H9 (cell line): ENCODE results near the gene YWHAH. TPM values are rescaled to one million over a fixed set of nuclear protein-coding genes. Genes with fewer than 3 reads are reported as not detected.

ENCODE experiments used
- DNase-seq: peaks from one replicate; pipeline ENCODE4 v3.0.0-alpha.2; 2017
- H2AFZ ChIP-seq: one replicate; pipeline ENCODE4 v1.6.1; 2013; ENCODE audit warnings: mild to moderate bottlenecking, low read length, control low read depth, moderate library complexity
- H2AK5ac ChIP-seq: 2 replicates; pipeline ENCODE4 v1.6.1; 2013; ENCODE audit warnings: low read length, control low read depth, mixed read lengths; ENCODE audit not compliant: insufficient read length
- H2BK120ac ChIP-seq: one replicate; pipeline ENCODE4 v1.6.1; 2013; ENCODE audit warnings: low read depth, mild to moderate bottlenecking, low read length, control low read depth, inconsistent platforms; ENCODE audit not compliant: poor library complexity, severe bottlenecking
- H2BK12ac ChIP-seq: 2 replicates; pipeline ENCODE4 v1.6.1; 2013; ENCODE audit warnings: low read length, control low read depth, mixed read lengths, low read depth; ENCODE audit not compliant: insufficient read length
- H2BK15ac ChIP-seq: 2 replicates; pipeline ENCODE4 v1.6.1; 2013; ENCODE audit warnings: low read depth, low read length, control low read depth
- H2BK20ac ChIP-seq: one replicate; pipeline ENCODE4 v1.6.1; 2013; ENCODE audit warnings: low read depth, mild to moderate bottlenecking, low read length, control low read depth, inconsistent platforms; ENCODE audit not compliant: poor library complexity, severe bottlenecking
- H2BK5ac ChIP-seq: 2 replicates; pipeline ENCODE4 v1.6.1; 2013; ENCODE audit warnings: low read length, control low read depth, mixed read lengths; ENCODE audit not compliant: insufficient read length
- H3K14ac ChIP-seq: 2 replicates; pipeline ENCODE4 v1.6.1; 2013; ENCODE audit warnings: low read length, control low read depth; ENCODE audit not compliant: insufficient read depth
- H3K18ac ChIP-seq: 2 replicates; pipeline ENCODE4 v1.6.1; 2013; ENCODE audit warnings: low read depth, mild to moderate bottlenecking, mixed read lengths, low read length, control low read depth; ENCODE audit not compliant: insufficient read length
- H3K23ac ChIP-seq: 2 replicates; pipeline ENCODE4 v1.6.1; 2013; ENCODE audit warnings: low read length, control low read depth, mixed read lengths, low read depth; ENCODE audit not compliant: insufficient read length
- H3K23me2 ChIP-seq: 2 replicates; pipeline ENCODE4 v1.6.1; 2013; ENCODE audit warnings: low read depth, mild to moderate bottlenecking, mixed read lengths, low read length, control low read depth; ENCODE audit not compliant: insufficient read length, poor library complexity, severe bottlenecking
- H3K27ac ChIP-seq: 2 replicates; pipeline ENCODE4 v1.5.1; 2013; ENCODE audit warnings: low read length, control low read depth, mixed read lengths, low read depth; ENCODE audit not compliant: insufficient read length
- H3K27me3 ChIP-seq: 2 replicates; pipeline ENCODE4 v1.6.1; 2013; ENCODE audit warnings: low read length, control low read depth, inconsistent platforms; ENCODE audit not compliant: insufficient read depth
- H3K4ac ChIP-seq: 2 replicates; pipeline ENCODE4 v1.6.1; 2013; ENCODE audit warnings: low read depth, mild to moderate bottlenecking, control low read depth, inconsistent platforms, low read length, moderate library complexity
- H3K4me1 ChIP-seq: 2 replicates; pipeline ENCODE4 v1.6.1; 2013; ENCODE audit warnings: low read length, control low read depth, inconsistent platforms; ENCODE audit not compliant: insufficient read depth
- H3K4me2 ChIP-seq: 2 replicates; pipeline ENCODE4 v1.6.1; 2013; ENCODE audit warnings: low read length, control low read depth, mixed read lengths; ENCODE audit not compliant: insufficient read length, insufficient read depth
- H3K56ac ChIP-seq: 2 replicates; pipeline ENCODE4 v1.6.1; 2013; ENCODE audit warnings: low read depth, mild to moderate bottlenecking, mixed read lengths, low read length, control low read depth; ENCODE audit not compliant: insufficient read length
- H3K79me1 ChIP-seq: 2 replicates; pipeline ENCODE4 v1.6.1; 2013; ENCODE audit warnings: low read depth, mild to moderate bottlenecking, moderate library complexity, low read length, control low read depth, inconsistent platforms; ENCODE audit not compliant: insufficient read depth, poor library complexity, severe bottlenecking
- H3K79me2 ChIP-seq: 2 replicates; pipeline ENCODE4 v1.6.1; 2013; ENCODE audit warnings: low read length, control low read depth, inconsistent platforms; ENCODE audit not compliant: insufficient read depth
- H3K9ac ChIP-seq: 2 replicates; pipeline ENCODE4 v1.6.1; 2013; ENCODE audit warnings: low read length, control low read depth, mixed read lengths; ENCODE audit not compliant: insufficient read length; ENCODE audit errors: extremely low read depth
- H3K9me3 ChIP-seq: one replicate; pipeline ENCODE4 v1.6.1; 2013; ENCODE audit warnings: low read depth, low read length, inconsistent platforms; ENCODE audit not compliant: control insufficient read depth
- H3T11ph ChIP-seq: one replicate; pipeline ENCODE4 v1.6.1; 2013; ENCODE audit warnings: mild to moderate bottlenecking, low read length, control low read depth, inconsistent platforms
- H4K20me1 ChIP-seq: one replicate; pipeline ENCODE4 v1.6.1; 2013; ENCODE audit not compliant: control insufficient read depth, insufficient read length, insufficient read depth
- H4K5ac ChIP-seq: 2 replicates; pipeline ENCODE4 v1.6.1; 2013; ENCODE audit warnings: low read depth, mild to moderate bottlenecking, mixed read lengths, low read length, control low read depth; ENCODE audit not compliant: insufficient read length
- H4K8ac ChIP-seq: replicated peaks from 2 replicates; pipeline ENCODE4 v1.6.1; 2013; ENCODE audit warnings: low read length, control low read depth, mixed read lengths, low read depth; ENCODE audit not compliant: insufficient read length
- H4K91ac ChIP-seq: 2 replicates; pipeline ENCODE4 v1.6.1; 2013; ENCODE audit warnings: low read depth, mild to moderate bottlenecking, moderate library complexity, mixed read lengths, low read length, control low read depth; ENCODE audit not compliant: insufficient read length
- H3K27ac Mint-ChIP-seq, 3 experiments: 2 replicates in 2 of 3; 3 replicates in 1 of 3; pipeline ENCODE4 v1.8.0; 2020 to 2021; ENCODE audit warnings: mixed read lengths in 3 of 3, mild to moderate bottlenecking in 1 of 3, moderate library complexity in 1 of 3
- H3K27me3 Mint-ChIP-seq: 2 replicates; pipeline ENCODE4 v1.8.0; 2021; ENCODE audit warnings: low read depth, mild to moderate bottlenecking, moderate library complexity, mixed read lengths
- H3K36me3 Mint-ChIP-seq, 3 experiments: 2 replicates in 2 of 3; 3 replicates in 1 of 3; pipeline ENCODE4 v1.8.0; 2020 to 2021; ENCODE audit warnings: low read depth in 3 of 3, mixed read lengths in 3 of 3; ENCODE audit not compliant: insufficient read depth in 1 of 3
- H3K4me1 Mint-ChIP-seq, 2 experiments: 2 replicates each; pipeline ENCODE4 v1.8.0; 2020; ENCODE audit warnings: mixed read lengths in 2 of 2
- H3K4me3 Mint-ChIP-seq, 2 experiments: 2 replicates in 1 of 2; 3 replicates in 1 of 2; pipeline ENCODE4 v1.8.0; 2020 to 2021; ENCODE audit warnings: mild to moderate bottlenecking in 2 of 2, mixed read lengths in 2 of 2, moderate library complexity in 1 of 2
- H3K9me3 Mint-ChIP-seq, 2 experiments: 2 replicates in 1 of 2; 3 replicates in 1 of 2; pipeline ENCODE4 v1.8.0; 2020; ENCODE audit warnings: mild to moderate bottlenecking in 2 of 2, mixed read lengths in 2 of 2, moderate library complexity in 1 of 2
- CTCF ChIP-seq: fragments of 200-600 bp; sonication (generic); conservative IDR thresholded peaks from 3 replicates; pipeline ENCODE4 v1.8.0; 2021; ENCODE audit warnings: antibody characterized with exemption, mild to moderate bottlenecking
- WGBS: extraction: QIAGEN DNeasy Blood & Tissue Kit; methylation state at CpG from one replicate; pipeline ENCODE4 v1.1.7; 2013; ENCODE audit warnings: missing lambda C conversion rate, low lambda C conversion rate, mixed read lengths; ENCODE audit not compliant: insufficient read length; ENCODE audit errors: extremely low coverage; 5-methylcytosine and 5-hydroxymethylcytosine counted together
- total RNA-seq: library from RNA; stranded (reverse); gene quantifications from 2 replicates; pipeline ENCODE4 v1.2.1, GENCODE V29; 2021

The YWHAH gene
- total RNA-seq, 1 experiment from 2014 or later: 250 TPM

GRCh38 chr22:31922534-31922933 is 21.8 kb upstream of the YWHAH start:
- Histone ChIP-seq H3K27me3 (no peaks in the 10 kb centered on the region), H2BK12ac (no peak overlapping the region), H2BK120ac (no peak overlapping the region), H3K79me1 (no peaks in the 10 kb centered on the region), H3K18ac (no peak overlapping the region), H3K4me1 (no peaks in the 10 kb centered on the region), H3K9ac (no peak overlapping the region), H3K27ac (no peak overlapping the region), H4K91ac (no peak overlapping the region), H3K14ac (no peak overlapping the region), H3K9me3 (no peaks in the 10 kb centered on the region), H2BK15ac (no peak overlapping the region), H3K79me2 (no peaks in the 10 kb centered on the region), H2BK20ac (no peak overlapping the region), H2AK5ac (no peak overlapping the region), H3K23me2 (no peaks in the 10 kb centered on the region), H4K5ac (no peak overlapping the region), H3K4me2 (no peak overlapping the region), H3T11ph (no peak overlapping the region), H4K20me1 (no peaks in the 10 kb centered on the region), H3K23ac (no peak overlapping the region), H3K4ac (no peak overlapping the region), H3K56ac (no peak overlapping the region), H2BK5ac (no peak overlapping the region), H4K8ac (peak overlapping the region; percentile 39), H2AFZ (no peak overlapping the region)
- H3K27me3 Mint-ChIP-seq: peaks cover 7% of the 10 kb centered on the region
- no peak for TF ChIP-seq CTCF
- WGBS: no CpG with 5 or more reads among the region's 6 CpGs
- H3K36me3 Mint-ChIP-seq: no peaks in the 10 kb centered on the region; a peak in 1 of 7 replicates
- no peak for DNase-seq
- 0 out of 7 replicates have a peak overlapping the region, but pooled peaks of 1 of the 3 experiments have one; percentile 35 for H3K27ac Mint-ChIP-seq
- H3K4me3 Mint-ChIP-seq: no peak overlapping the region
- peaks cover 2 to 11% of the 10 kb centered on the region in 2 experiments; a peak in 3 of 4 replicates for H3K4me1 Mint-ChIP-seq
- no peaks in the 10 kb centered on the region for H3K9me3 Mint-ChIP-seq
